PC-9 (cell line): Measurements from ENCODE around the gene MMP15. TPM values are rescaled to one million over a fixed set of nuclear protein-coding genes. Genes with fewer than 3 reads are reported as not detected.

Experiments
- BruUV-seq: library from RNA; stranded (reverse); fragments of 400-500 nt; replicated peaks from 2 replicates; lab custom pipeline; 2021; lab: Mats Ljungman, UMichigan
- CTCF ChIA-PET: fragments of 300-600 bp; sonication (Branson Sonifier 250); formaldehyde crosslinking; loops from one replicate; lab custom pipeline; 2022; ENCODE audit warnings: antibody characterized with exemption; lab: Charles Lee
- POLR2A ChIA-PET: fragments of 300-600 bp; sonication (Branson Sonifier 250); formaldehyde crosslinking; loops from one replicate; lab custom pipeline; 2022; ENCODE audit warnings: antibody characterized with exemption; ENCODE audit not compliant: unreplicated experiment; lab: Charles Lee
- DNase-seq, 2 experiments: peaks; one replicate each; pipeline versions ENCODE4 v3.0.0 to v3.0.0-alpha.2; 2015 to 2022; ENCODE audit warnings: mixed read lengths in 1 of 2
- H2AFZ ChIP-seq: fragments of 200-600 bp; sonication (generic); 2 replicates; pipeline ENCODE4 v1.8.1; 2017; ENCODE audit warnings: antibody characterized with exemption
- H3F3A ChIP-seq: fragments of 200-600 bp; sonication (generic); 2 replicates; pipeline ENCODE4 v1.8.1; 2017; ENCODE audit warnings: antibody characterized with exemption, mild to moderate bottlenecking, low read depth; ENCODE audit not compliant: insufficient read depth
- H3K27ac ChIP-seq: fragments of 200-600 bp; sonication (generic); 2 replicates; pipeline ENCODE4 v1.6.1; 2016; ENCODE audit warnings: mixed run types
- H3K27me3 ChIP-seq: fragments of 200-600 bp; sonication (generic); 2 replicates; pipeline ENCODE4 v1.6.1; 2016; ENCODE audit warnings: low read depth, mixed run types; ENCODE audit not compliant: insufficient read depth
- H3K36me3 ChIP-seq: fragments of 200-600 bp; sonication (generic); 2 replicates; pipeline ENCODE4 v1.6.1; 2016; ENCODE audit warnings: low read depth, mixed run types
- H3K4me1 ChIP-seq: fragments of 200-600 bp; sonication (generic); replicated peaks from 2 replicates; pipeline ENCODE4 v1.6.1; 2016; ENCODE audit warnings: mixed run types; ENCODE audit not compliant: insufficient read depth
- H3K4me2 ChIP-seq: fragments of 200-600 bp; sonication (generic); 2 replicates; pipeline ENCODE4 v1.6.1; 2017; ENCODE audit warnings: mixed run types
- H3K4me3 ChIP-seq: fragments of 200-600 bp; sonication (generic); 2 replicates; pipeline ENCODE4 v1.6.1; 2016; ENCODE audit warnings: mixed run types
- H3K79me2 ChIP-seq: fragments of 200-600 bp; sonication (generic); 2 replicates; pipeline ENCODE4 v1.6.1; 2017; ENCODE audit warnings: low read depth, mixed run types
- H3K9me2 ChIP-seq: fragments of 200-600 bp; sonication (generic); 2 replicates; pipeline ENCODE4 v1.8.1; 2017; ENCODE audit warnings: mild to moderate bottlenecking; ENCODE audit not compliant: insufficient read depth
- H3K9me3 ChIP-seq: fragments of 200-600 bp; sonication (generic); 2 replicates; pipeline ENCODE4 v1.8.1; 2016; ENCODE audit warnings: low read depth; ENCODE audit not compliant: insufficient read depth
- H4K20me1 ChIP-seq: fragments of 200-600 bp; sonication (generic); 2 replicates; pipeline ENCODE4 v1.8.1; 2017; ENCODE audit not compliant: insufficient read depth
- EZH2 ChIP-seq: fragments of 200-600 bp; sonication (generic); IDR thresholded peaks from 2 replicates; pipeline ENCODE4 v1.8.0; 2017; ENCODE audit warnings: antibody characterized with exemption, low read depth
- intact Hi-C: fragments of 100-400 bp; cut with micrococcal nuclease; formaldehyde crosslinking; loops from one replicate; pipeline ENCODE4 v1.10.0; 2022; ENCODE audit not compliant: unreplicated experiment
- total RNA-seq: library from RNA; stranded (reverse); gene quantifications from 2 replicates; pipeline ENCODE4 v1.2.3, GENCODE V29; 2021
- TF ChIP-seq, protein P1 (sequence below): fragments of 200-600 bp; sonication (generic); conservative IDR thresholded peaks from 2 replicates; pipeline ENCODE4 v1.6.1; 2017; ENCODE audit warnings: mixed run types, antibody characterized with exemption, mild to moderate bottlenecking, moderate library complexity

MMP15 gene
- total RNA-seq, 1 experiment from 2014 or later = 20.1 TPM

DNA sequence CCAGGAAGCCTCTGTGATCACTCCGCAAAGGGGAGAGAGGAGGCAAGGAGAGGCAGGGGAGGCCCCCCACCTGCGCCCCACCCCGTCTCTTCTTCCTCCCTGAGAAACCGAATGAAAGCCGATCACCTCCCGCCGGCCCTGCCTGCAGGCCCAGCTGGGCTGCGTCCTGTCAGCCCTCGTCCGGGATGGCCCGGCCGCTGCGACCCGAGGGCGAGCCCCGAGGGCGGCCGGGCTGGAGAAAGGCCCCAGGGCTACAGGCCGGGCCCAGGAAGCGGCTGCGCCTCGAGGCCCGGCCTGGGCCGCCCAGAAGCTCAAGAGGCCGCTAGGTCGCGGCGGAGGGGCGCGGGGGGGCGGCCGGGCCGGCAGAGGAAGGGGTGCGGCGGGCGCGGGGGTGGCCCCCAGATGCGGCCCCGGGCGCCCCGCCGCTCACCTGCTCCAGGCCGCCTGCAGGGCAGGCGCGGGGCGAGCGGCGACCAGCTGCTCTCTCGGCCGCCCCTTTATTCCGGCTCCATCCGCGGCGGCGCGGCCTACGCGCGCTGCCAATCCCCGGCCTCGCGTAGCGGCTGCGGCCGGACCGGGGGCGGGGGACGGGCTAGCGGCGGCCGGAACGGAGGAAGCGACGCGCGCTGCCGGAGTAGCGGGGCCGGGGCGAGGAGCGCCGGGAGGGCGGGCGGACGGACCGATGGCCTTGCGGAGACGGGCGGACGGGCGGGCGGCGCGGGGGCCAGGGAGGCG is 25.4 kb upstream of the MMP15 start, which contains the start of gene ZNF319:
TSS of gene ZNF319 (minus strand) at position 702 of the 735 bp plus-strand sequence. CDS start 2,407 bp downstream, outside the sequence.
- intact Hi-C loops = loop anchor here (1.0 to 5.0 kb wide), 4 partner anchors 83 to 243 kb away; no protein-coding TSS in a partner anchor
- Histone ChIP-seq H3K27ac (peak within 1 kb of the TSS; percentile 42; the same call in 1 of the 2 replicates), H3K4me2 (peak within 1 kb of the TSS; percentile 100), H3K9me3 (no peaks in the 10 kb centered on the region), H2AFZ (peak within 1 kb of the TSS; percentile 92), H3K9me2 (no peaks in the 10 kb centered on the region), H3K36me3 (peaks cover 11% of the 10 kb centered on the region), H3F3A (peaks cover 29% of the 10 kb centered on the region), H3K27me3 (no peaks in the 10 kb centered on the region), H3K4me1 (peaks cover 35% of the 10 kb centered on the region), H3K79me2 (peaks cover 27% of the 10 kb centered on the region), H3K4me3 (peak within 1 kb of the TSS; percentile 89), H4K20me1 (no peaks in the 10 kb centered on the region)
- POLR2A ChIA-PET = interaction anchor here (0.6 kb wide), 1 partner anchor 44 kb away, joined by 20 read pairs; no protein-coding TSS in a partner anchor
- no peak for DNase-seq
- BruUV-seq = no TSS peak
- CTCF ChIA-PET = interaction anchor here (0.6 to 0.7 kb wide), 6 partner anchors 11 to 666 kb away, joined by 3 to 8 read pairs (median 6); partner anchors contain the start of gene KATNB1
- TF ChIP-seq EZH2 = no peak
- TF ChIP-seq, protein P1, sequence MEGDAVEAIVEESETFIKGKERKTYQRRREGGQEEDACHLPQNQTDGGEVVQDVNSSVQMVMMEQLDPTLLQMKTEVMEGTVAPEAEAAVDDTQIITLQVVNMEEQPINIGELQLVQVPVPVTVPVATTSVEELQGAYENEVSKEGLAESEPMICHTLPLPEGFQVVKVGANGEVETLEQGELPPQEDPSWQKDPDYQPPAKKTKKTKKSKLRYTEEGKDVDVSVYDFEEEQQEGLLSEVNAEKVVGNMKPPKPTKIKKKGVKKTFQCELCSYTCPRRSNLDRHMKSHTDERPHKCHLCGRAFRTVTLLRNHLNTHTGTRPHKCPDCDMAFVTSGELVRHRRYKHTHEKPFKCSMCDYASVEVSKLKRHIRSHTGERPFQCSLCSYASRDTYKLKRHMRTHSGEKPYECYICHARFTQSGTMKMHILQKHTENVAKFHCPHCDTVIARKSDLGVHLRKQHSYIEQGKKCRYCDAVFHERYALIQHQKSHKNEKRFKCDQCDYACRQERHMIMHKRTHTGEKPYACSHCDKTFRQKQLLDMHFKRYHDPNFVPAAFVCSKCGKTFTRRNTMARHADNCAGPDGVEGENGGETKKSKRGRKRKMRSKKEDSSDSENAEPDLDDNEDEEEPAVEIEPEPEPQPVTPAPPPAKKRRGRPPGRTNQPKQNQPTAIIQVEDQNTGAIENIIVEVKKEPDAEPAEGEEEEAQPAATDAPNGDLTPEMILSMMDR = no peak

DNA sequence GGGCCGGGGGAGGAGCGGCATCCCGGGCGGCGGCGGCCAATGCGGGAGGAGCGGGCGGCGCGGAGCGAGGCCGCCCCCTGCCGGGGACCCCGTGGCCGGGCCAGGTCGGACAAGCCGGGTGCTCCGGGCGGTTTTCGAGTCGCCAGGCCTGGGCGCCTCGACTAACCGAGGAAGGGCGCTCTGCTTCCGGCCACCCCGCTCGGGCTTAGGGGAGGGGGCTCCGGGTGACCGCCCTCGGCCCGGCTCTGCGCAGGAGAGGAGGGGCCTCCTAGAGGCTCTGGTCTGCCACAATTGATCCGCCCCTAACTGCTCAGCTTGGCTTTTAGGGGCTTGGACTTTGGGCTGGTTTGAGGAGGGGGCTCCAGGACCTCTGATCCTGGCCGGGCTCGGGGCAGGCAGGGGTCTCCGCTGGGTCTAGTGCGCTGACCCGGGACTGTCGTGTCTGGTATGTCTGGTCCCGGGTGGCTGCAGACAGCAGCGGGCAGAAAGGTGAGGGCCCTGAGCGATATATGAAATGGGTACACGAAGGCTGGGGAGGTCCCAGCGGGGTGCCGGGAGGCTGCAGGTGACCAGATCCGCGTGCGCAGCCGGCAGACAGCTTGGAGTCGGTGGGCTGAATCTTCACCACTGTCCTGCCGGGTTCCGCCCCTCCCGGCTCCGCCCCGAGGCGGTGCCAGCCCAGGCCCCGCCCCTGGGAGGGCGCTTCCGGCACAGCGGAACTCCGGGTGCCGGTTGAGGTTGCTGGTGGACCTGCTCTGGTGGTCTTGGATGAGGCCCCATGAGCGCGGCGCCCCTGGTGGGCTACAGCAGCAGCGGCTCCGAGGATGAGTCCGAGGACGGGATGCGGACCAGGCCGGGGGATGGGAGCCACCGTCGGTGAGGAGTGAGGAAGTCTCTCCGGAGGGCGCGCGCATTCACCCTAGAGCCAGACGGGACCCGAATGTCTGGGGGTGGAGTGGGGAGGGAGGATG is 24.6 kb upstream of the MMP15 start, which contains the start of gene USB1:
TSS of gene USB1 (plus strand) at position 702 of the 971 bp plus-strand sequence. CDS start at position 779, 77 bp downstream.
- no peaks in the 10 kb centered on the region for H4K20me1 ChIP-seq
- H3F3A ChIP-seq = peaks cover 33% of the 10 kb centered on the region
- H3K36me3 ChIP-seq = peaks cover 11% of the 10 kb centered on the region
- DNase-seq = peak; percentile 76 to 85
- no TSS peak for BruUV-seq
- TF ChIP-seq, protein P1 = peak; percentile 67
- TF ChIP-seq EZH2 = no peak
- peak within 1 kb of the TSS; percentile 92 for H2AFZ ChIP-seq
- peak within 1 kb of the TSS; percentile 100 for H3K4me2 ChIP-seq
- no peaks in the 10 kb centered on the region for H3K27me3 ChIP-seq
- intact Hi-C loops = loop anchor here (1.0 to 2.0 kb wide), 3 partner anchors 102 to 266 kb away; partner anchors contain the start of gene KATNB1
- CTCF ChIA-PET = interaction anchor here (0.6 kb wide), 2 partner anchors 62 to 128 kb away, joined by 3 to 4 read pairs; partner anchors contain the start of gene CFAP20
- POLR2A ChIA-PET = interaction anchor here (0.6 to 0.8 kb wide), 2 partner anchors 43 to 191 kb away, joined by 3 to 4 read pairs; no protein-coding TSS in a partner anchor
- peaks cover 27% of the 10 kb centered on the region for H3K4me1 ChIP-seq
- H3K9me3 ChIP-seq = no peaks in the 10 kb centered on the region
- no peaks in the 10 kb centered on the region for H3K9me2 ChIP-seq
- H3K4me3 ChIP-seq = peak within 1 kb of the TSS; percentile 89
- H3K79me2 ChIP-seq = peaks cover 25% of the 10 kb centered on the region; the same call in 1 of the 2 replicates
- no peak within 1 kb of the TSS for H3K27ac ChIP-seq
